GM23338 (cell line): ENCODE data around the gene LRMDA. TPM values are rescaled to one million over a fixed set of nuclear protein-coding genes. Genes with fewer than 3 reads are reported as not detected.

Experiments used
- ATAC-seq: fragments of 200-7000 bp; cut with Tn5 transposase; 3 replicates; pipeline ENCODE4 v1.9.1; 2020
- DNase-seq: peaks from one replicate; pipeline ENCODE4 v3.0.0-alpha.2; 2015; ENCODE audit warnings: low spot score
- H2AFZ ChIP-seq: fragments of 200-600 bp; sonication (generic); 2 replicates; pipeline ENCODE4 v1.8.0; 2016; ENCODE audit warnings: antibody characterized with exemption, mild to moderate bottlenecking, moderate library complexity
- H3F3A ChIP-seq: fragments of 200-600 bp; sonication (generic); replicated peaks from 2 replicates; pipeline ENCODE4 v1.8.0; 2017; ENCODE audit warnings: antibody characterized with exemption, mixed run types, low read depth
- H3K27ac ChIP-seq: fragments of 200-600 bp; sonication (generic); 2 replicates; pipeline ENCODE4 v1.6.1; 2016; ENCODE audit warnings: low read depth
- H3K27me3 ChIP-seq: fragments of 200-600 bp; sonication (generic); 2 replicates; pipeline ENCODE4 v1.8.0; 2016; ENCODE audit warnings: mild to moderate bottlenecking, mixed run types, moderate library complexity; ENCODE audit not compliant: insufficient read depth
- H3K36me3 ChIP-seq: fragments of 200-600 bp; sonication (generic); 2 replicates; pipeline ENCODE4 v1.8.0; 2016; ENCODE audit warnings: mild to moderate bottlenecking; ENCODE audit not compliant: insufficient read depth
- H3K4me1 ChIP-seq: fragments of 200-600 bp; sonication (generic); 2 replicates; pipeline ENCODE4 v1.8.0; 2016; ENCODE audit warnings: mild to moderate bottlenecking, moderate library complexity; ENCODE audit not compliant: insufficient read depth
- H3K4me2 ChIP-seq: fragments of 200-600 bp; sonication (generic); 2 replicates; pipeline ENCODE4 v1.7.1; 2017; ENCODE audit warnings: mixed run types
- H3K4me3 ChIP-seq: fragments of 200-600 bp; sonication (generic); 2 replicates; pipeline ENCODE4 v1.6.1; 2016; ENCODE audit warnings: mixed run types
- H3K79me2 ChIP-seq: fragments of 200-600 bp; sonication (generic); replicated peaks from 2 replicates; pipeline ENCODE4 v1.8.0; 2017; ENCODE audit warnings: mild to moderate bottlenecking; ENCODE audit not compliant: insufficient read depth
- H3K9me2 ChIP-seq: fragments of 200-600 bp; sonication (generic); 2 replicates; pipeline ENCODE4 v1.8.0; 2017; ENCODE audit not compliant: insufficient read depth
- H4K20me1 ChIP-seq: fragments of 200-600 bp; sonication (generic); replicated peaks from 2 replicates; pipeline ENCODE4 v1.8.0; 2017; ENCODE audit warnings: mild to moderate bottlenecking; ENCODE audit not compliant: insufficient read depth
- H3K27ac Mint-ChIP-seq: 2 replicates; pipeline ENCODE4 v1.8.0; 2020; ENCODE audit warnings: inconsistent platforms, mild to moderate bottlenecking, moderate library complexity, mixed read lengths
- H3K27me3 Mint-ChIP-seq: 3 replicates; pipeline ENCODE4 v1.8.0; 2022; ENCODE audit warnings: low read depth, mild to moderate bottlenecking, moderate library complexity, mixed read lengths, inconsistent platforms; ENCODE audit not compliant: insufficient read depth, poor library complexity
- H3K36me3 Mint-ChIP-seq: 3 replicates; pipeline ENCODE4 v1.8.0; 2021; ENCODE audit warnings: low read depth, mild to moderate bottlenecking, inconsistent platforms, moderate library complexity, mixed read lengths
- H3K4me1 Mint-ChIP-seq: 3 replicates; pipeline ENCODE4 v1.8.0; 2020; ENCODE audit warnings: mild to moderate bottlenecking, inconsistent platforms, mixed read lengths
- H3K4me3 Mint-ChIP-seq: 3 replicates; pipeline ENCODE4 v1.8.0; 2021; ENCODE audit warnings: moderate library complexity, mild to moderate bottlenecking, inconsistent platforms, mixed read lengths
- H3K9me3 Mint-ChIP-seq: 3 replicates; pipeline ENCODE4 v1.8.0; 2020; ENCODE audit warnings: moderate library complexity, mild to moderate bottlenecking, inconsistent platforms, mixed read lengths
- NANOG ChIP-seq: IDR thresholded peaks from 2 replicates; pipeline ENCODE4 v1.6.1; 2016; ENCODE audit warnings: antibody characterized with exemption, borderline replicate concordance
- POLR2AphosphoS5 ChIP-seq: IDR thresholded peaks from 2 replicates; pipeline ENCODE4 v1.6.1; 2016; ENCODE audit warnings: antibody characterized with exemption, low read depth
- ZNF114 ChIP-seq: fragments of 250-450 bp; sonication (Bioruptor Pico); IDR thresholded peaks from 2 replicates; pipeline ENCODE4 v1.5.0; 2020; ENCODE audit warnings: mild to moderate bottlenecking, moderate library complexity
- polyA plus RNA-seq: library from polyadenylated mRNA; unstranded; fragments of >200 nt; fragmentation: Nextera tagmentation; extraction: Ambion mirVana; gene quantifications from 2 replicates; pipeline ENCODE4 v1.2.1, GENCODE V29; 2016
- total RNA-seq: library from RNA; depleted of rRNA; stranded (reverse); fragments of >200 nt; shearing (Covaris generic); gene quantifications from 2 replicates; pipeline ENCODE4 v1.2.3, GENCODE V29; 2014
- TF ChIP-seq, protein P1 (sequence below), 2 experiments: fragments of 200-600 bp in 1 of 2; sonication (generic) in 1 of 2; conservative IDR thresholded peaks; 2 replicates each; pipeline versions ENCODE4 v1.5.1 to v1.6.1; 2016 to 2017; ENCODE audit warnings: antibody characterized with exemption in 2 of 2, low read depth in 2 of 2, mild to moderate bottlenecking in 2 of 2, moderate library complexity in 1 of 2
- TF ChIP-seq, protein P2 (sequence below): IDR thresholded peaks from 2 replicates; pipeline ENCODE4 v1.6.1; 2016; ENCODE audit warnings: antibody characterized with exemption
- TF ChIP-seq, protein P3 (sequence below): IDR thresholded peaks from one replicate; pipeline ENCODE4 v1.6.1; 2018; ENCODE audit warnings: antibody characterized with exemption; ENCODE audit not compliant: unreplicated experiment

The LRMDA gene
- total and polyA plus RNA-seq, 2 experiments from 2014 or later, result 0.90 to 1.8 TPM

DNA sequence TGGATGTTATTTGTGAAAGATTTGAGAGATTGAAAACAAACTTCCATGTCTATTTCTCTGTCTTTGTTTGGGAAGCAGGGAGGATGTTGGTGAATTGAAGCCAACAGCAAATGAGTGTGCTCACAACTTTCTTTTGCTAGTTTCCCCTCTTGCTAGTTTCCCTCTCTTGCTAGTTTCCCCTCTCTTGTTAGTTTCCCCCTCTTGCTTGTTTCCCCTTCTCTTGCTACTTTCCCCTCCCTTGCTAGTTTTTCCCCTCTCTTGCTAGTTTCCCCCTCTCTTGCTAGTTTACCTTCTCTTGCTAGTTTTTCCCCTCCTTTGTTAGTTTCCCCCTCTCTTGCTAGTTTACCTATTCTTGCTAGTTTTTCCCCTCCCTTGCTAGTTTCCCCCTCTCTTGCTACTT, 613.3 kb downstream of the LRMDA start:
- TF ChIP-seq ZNF114 (CRISPR knock-in tag) (no peak), POLR2AphosphoS5 (no peak)
- TF ChIP-seq, protein P1, sequence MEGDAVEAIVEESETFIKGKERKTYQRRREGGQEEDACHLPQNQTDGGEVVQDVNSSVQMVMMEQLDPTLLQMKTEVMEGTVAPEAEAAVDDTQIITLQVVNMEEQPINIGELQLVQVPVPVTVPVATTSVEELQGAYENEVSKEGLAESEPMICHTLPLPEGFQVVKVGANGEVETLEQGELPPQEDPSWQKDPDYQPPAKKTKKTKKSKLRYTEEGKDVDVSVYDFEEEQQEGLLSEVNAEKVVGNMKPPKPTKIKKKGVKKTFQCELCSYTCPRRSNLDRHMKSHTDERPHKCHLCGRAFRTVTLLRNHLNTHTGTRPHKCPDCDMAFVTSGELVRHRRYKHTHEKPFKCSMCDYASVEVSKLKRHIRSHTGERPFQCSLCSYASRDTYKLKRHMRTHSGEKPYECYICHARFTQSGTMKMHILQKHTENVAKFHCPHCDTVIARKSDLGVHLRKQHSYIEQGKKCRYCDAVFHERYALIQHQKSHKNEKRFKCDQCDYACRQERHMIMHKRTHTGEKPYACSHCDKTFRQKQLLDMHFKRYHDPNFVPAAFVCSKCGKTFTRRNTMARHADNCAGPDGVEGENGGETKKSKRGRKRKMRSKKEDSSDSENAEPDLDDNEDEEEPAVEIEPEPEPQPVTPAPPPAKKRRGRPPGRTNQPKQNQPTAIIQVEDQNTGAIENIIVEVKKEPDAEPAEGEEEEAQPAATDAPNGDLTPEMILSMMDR (conservative IDR thresholded peaks at IDR 0.05; ENCODE audit: low read depth in 2 of 2), result no peak
- TF ChIP-seq, protein P2, sequence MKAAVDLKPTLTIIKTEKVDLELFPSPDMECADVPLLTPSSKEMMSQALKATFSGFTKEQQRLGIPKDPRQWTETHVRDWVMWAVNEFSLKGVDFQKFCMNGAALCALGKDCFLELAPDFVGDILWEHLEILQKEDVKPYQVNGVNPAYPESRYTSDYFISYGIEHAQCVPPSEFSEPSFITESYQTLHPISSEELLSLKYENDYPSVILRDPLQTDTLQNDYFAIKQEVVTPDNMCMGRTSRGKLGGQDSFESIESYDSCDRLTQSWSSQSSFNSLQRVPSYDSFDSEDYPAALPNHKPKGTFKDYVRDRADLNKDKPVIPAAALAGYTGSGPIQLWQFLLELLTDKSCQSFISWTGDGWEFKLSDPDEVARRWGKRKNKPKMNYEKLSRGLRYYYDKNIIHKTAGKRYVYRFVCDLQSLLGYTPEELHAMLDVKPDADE, result no peak
- TF ChIP-seq, protein P3, sequence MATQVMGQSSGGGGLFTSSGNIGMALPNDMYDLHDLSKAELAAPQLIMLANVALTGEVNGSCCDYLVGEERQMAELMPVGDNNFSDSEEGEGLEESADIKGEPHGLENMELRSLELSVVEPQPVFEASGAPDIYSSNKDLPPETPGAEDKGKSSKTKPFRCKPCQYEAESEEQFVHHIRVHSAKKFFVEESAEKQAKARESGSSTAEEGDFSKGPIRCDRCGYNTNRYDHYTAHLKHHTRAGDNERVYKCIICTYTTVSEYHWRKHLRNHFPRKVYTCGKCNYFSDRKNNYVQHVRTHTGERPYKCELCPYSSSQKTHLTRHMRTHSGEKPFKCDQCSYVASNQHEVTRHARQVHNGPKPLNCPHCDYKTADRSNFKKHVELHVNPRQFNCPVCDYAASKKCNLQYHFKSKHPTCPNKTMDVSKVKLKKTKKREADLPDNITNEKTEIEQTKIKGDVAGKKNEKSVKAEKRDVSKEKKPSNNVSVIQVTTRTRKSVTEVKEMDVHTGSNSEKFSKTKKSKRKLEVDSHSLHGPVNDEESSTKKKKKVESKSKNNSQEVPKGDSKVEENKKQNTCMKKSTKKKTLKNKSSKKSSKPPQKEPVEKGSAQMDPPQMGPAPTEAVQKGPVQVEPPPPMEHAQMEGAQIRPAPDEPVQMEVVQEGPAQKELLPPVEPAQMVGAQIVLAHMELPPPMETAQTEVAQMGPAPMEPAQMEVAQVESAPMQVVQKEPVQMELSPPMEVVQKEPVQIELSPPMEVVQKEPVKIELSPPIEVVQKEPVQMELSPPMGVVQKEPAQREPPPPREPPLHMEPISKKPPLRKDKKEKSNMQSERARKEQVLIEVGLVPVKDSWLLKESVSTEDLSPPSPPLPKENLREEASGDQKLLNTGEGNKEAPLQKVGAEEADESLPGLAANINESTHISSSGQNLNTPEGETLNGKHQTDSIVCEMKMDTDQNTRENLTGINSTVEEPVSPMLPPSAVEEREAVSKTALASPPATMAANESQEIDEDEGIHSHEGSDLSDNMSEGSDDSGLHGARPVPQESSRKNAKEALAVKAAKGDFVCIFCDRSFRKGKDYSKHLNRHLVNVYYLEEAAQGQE, result no peak
- H3K27me3 ChIP-seq, result no peaks in the 10 kb centered on the region
- peaks cover 10% of the 10 kb centered on the region for H3K36me3 Mint-ChIP-seq
- H3K27me3 Mint-ChIP-seq, result peaks cover 3% of the 10 kb centered on the region
- ATAC-seq (no peak), DNase-seq (no peak)
- peaks cover 12% of the 10 kb centered on the region; the same call in 2 of the 3 replicates for H3K9me3 Mint-ChIP-seq
- H3K4me3 Mint-ChIP-seq, result no peak overlapping the region
- no peaks in the 10 kb centered on the region for H3K4me1 ChIP-seq
- peaks cover 22% of the 10 kb centered on the region; the same call in 1 of the 2 replicates for H3K9me2 ChIP-seq
- H3F3A ChIP-seq, result no peaks in the 10 kb centered on the region
- no peak overlapping the region for H3K4me3 ChIP-seq
- no peaks in the 10 kb centered on the region for H4K20me1 ChIP-seq
- no peak overlapping the region for H3K4me2 ChIP-seq
- H3K4me1 Mint-ChIP-seq, result no peaks in the 10 kb centered on the region; the same call in 2 of the 3 replicates
- no peak overlapping the region for H3K27ac Mint-ChIP-seq
- H3K79me2 ChIP-seq, result no peaks in the 10 kb centered on the region
- H3K27ac ChIP-seq, result no peak overlapping the region
- H2AFZ ChIP-seq, result no peak overlapping the region; the same call in 1 of the 2 replicates
- no peaks in the 10 kb centered on the region for H3K36me3 ChIP-seq

DNA sequence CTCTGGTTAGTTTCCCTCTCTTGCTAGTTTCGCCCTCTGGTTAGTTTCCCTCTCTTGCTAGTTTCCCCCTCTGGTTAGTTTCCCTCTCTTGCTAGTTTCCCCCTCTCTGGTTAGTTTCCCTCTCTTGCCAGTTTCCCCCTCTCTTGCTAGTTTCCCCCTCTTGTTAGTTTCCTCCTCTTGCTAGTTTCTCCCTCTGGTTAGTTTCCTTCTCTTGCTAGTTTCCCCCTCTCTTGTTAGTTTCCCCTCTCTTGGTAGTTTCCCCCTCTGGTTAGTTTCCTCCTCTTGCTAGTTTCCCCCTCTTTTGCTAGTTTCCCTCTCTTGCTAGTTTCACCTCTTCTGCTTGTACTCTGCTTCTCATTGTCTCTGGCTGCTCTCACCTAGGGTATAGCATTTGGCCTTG, 613.8 kb downstream of the LRMDA start:
- H3K36me3 Mint-ChIP-seq, result peaks cover 7% of the 10 kb centered on the region
- H2AFZ ChIP-seq, result no peak overlapping the region; the same call in 1 of the 2 replicates
- peaks cover 8% of the 10 kb centered on the region; the same call in 2 of the 3 replicates for H3K9me3 Mint-ChIP-seq
- H3K9me2 ChIP-seq, result peaks cover 25% of the 10 kb centered on the region
- DNase-seq (no peak), ATAC-seq (no peak)
- H3K27ac ChIP-seq, result no peak overlapping the region
- no peaks in the 10 kb centered on the region for H4K20me1 ChIP-seq
- no peak overlapping the region for H3K4me3 ChIP-seq
- H3K36me3 ChIP-seq, result no peaks in the 10 kb centered on the region
- H3F3A ChIP-seq, result no peaks in the 10 kb centered on the region
- TF ChIP-seq, protein P3, result no peak
- TF ChIP-seq NANOG, result no peak
- H3K27ac Mint-ChIP-seq, result no peak overlapping the region
- H3K4me3 Mint-ChIP-seq, result no peak overlapping the region
- peaks cover 3% of the 10 kb centered on the region for H3K27me3 Mint-ChIP-seq
- H3K4me1 Mint-ChIP-seq, result no peaks in the 10 kb centered on the region; the same call in 2 of the 3 replicates
- H3K79me2 ChIP-seq, result no peaks in the 10 kb centered on the region
- no peak overlapping the region for H3K4me2 ChIP-seq
- H3K27me3 ChIP-seq, result no peaks in the 10 kb centered on the region
- H3K4me1 ChIP-seq, result no peaks in the 10 kb centered on the region
